Endometrium (tissue), 2 donors: ENCODE measurements around the gene GRID1.

Experiments
- FAIRE-seq: peaks from 2 replicates; lab custom pipeline; 2012; peaks lifted over from hg19 to GRCh38; lab: Jason Lieb, UNC
- donor health status: control.
- donor health status: control.

Gene GRID1

GRCh38 chr10:85580585-85580984, 786.0 kb downstream of the GRID1 start:
- FAIRE-seq = no peak

- FAIRE-seq = no peak
Observed at GRCh38 chr10:85578860-85579259, 787.7 kb downstream of the GRID1 start.

- FAIRE-seq = no peak
Observed at GRCh38 chr10:85575441-85575840, 791.2 kb downstream of the GRID1 start.

- no peak for FAIRE-seq
Observed at GRCh38 chr10:85570871-85571270, 795.7 kb downstream of the GRID1 start.

- no peak for FAIRE-seq
Observed at GRCh38 chr10:85565381-85565780, 801.2 kb downstream of the GRID1 start.

- FAIRE-seq = no peak
Observed at GRCh38 chr10:85558533-85558932, 808.1 kb downstream of the GRID1 start.

- no peak for FAIRE-seq
Observed at GRCh38 chr10:85557706-85558105, 808.9 kb downstream of the GRID1 start.

- FAIRE-seq = no peak
Observed at GRCh38 chr10:85557077-85557476, 809.5 kb downstream of the GRID1 start.
